Endothelial cell of umbilical vein (primary cell): ENCODE measurements around the gene SLC1A1.

Source experiments
- EZH2 ChIP-seq: IDR thresholded peaks from 2 replicates; pipeline ENCODE4 v1.6.1; 2012; ENCODE audit warnings: borderline replicate concordance, low read depth, mild to moderate bottlenecking, moderate library complexity, low read length, inconsistent platforms; ENCODE audit not compliant: severe bottlenecking
- JUN ChIP-seq: IDR thresholded peaks from 2 replicates; pipeline ENCODE4 v1.6.1; 2011; ENCODE audit warnings: borderline replicate concordance, low read depth; ENCODE audit not compliant: insufficient read length, insufficient read depth
- MAX ChIP-seq: IDR thresholded peaks from 2 replicates; pipeline ENCODE4 v1.6.1; 2011; ENCODE audit not compliant: insufficient read depth, insufficient read length
- POLR2A ChIP-seq: IDR thresholded peaks from 2 replicates; pipeline ENCODE4 v1.6.1; 2012; ENCODE audit warnings: low read depth, mild to moderate bottlenecking, control low read depth, low read length
- POLR2AphosphoS5 ChIP-seq: IDR thresholded peaks from 2 replicates; pipeline ENCODE4 v1.6.1; 2012; ENCODE audit warnings: low read depth, mild to moderate bottlenecking, control low read depth, low read length, moderate library complexity; ENCODE audit not compliant: insufficient read depth
- TF ChIP-seq, protein P1 (sequence below), 2 donors: IDR thresholded peaks; 1 replicate in 1 of 2; 2 replicates in 1 of 2; pipeline ENCODE4 v1.5.1; 2011; ENCODE audit warnings: low read length in 2 of 2, mild to moderate bottlenecking in 2 of 2, moderate library complexity in 2 of 2, control low read depth in 1 of 2, inconsistent platforms in 1 of 2, low read depth in 1 of 2; ENCODE audit not compliant: insufficient read depth in 1 of 2; ENCODE audit errors: extremely low read depth in 1 of 2

DNA sequence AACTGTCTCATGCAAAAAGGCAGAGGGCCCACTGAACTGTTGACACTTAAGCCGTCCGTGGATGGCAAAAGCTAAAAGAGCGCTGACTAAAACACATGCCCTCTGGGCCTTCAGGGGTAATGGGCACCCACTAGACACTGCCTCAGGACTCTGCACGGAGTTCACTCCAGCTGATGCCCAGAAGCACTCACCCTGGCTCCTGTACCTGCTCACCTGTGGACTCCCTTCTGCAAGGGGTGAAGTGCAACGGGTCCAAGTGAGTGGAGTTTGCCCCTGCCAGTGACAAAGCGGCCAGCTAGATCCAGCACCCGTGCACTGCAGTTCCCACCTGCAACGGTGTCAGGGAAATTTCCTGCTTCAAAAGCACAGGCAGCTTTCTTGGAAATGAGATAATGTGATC, 50.2 kb downstream of the SLC1A1 start:
- TF ChIP-seq MAX (no peak), POLR2A (no peak), POLR2AphosphoS5 (no peak), JUN (no peak), EZH2 (no peak)
- TF ChIP-seq, protein P1, sequence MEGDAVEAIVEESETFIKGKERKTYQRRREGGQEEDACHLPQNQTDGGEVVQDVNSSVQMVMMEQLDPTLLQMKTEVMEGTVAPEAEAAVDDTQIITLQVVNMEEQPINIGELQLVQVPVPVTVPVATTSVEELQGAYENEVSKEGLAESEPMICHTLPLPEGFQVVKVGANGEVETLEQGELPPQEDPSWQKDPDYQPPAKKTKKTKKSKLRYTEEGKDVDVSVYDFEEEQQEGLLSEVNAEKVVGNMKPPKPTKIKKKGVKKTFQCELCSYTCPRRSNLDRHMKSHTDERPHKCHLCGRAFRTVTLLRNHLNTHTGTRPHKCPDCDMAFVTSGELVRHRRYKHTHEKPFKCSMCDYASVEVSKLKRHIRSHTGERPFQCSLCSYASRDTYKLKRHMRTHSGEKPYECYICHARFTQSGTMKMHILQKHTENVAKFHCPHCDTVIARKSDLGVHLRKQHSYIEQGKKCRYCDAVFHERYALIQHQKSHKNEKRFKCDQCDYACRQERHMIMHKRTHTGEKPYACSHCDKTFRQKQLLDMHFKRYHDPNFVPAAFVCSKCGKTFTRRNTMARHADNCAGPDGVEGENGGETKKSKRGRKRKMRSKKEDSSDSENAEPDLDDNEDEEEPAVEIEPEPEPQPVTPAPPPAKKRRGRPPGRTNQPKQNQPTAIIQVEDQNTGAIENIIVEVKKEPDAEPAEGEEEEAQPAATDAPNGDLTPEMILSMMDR (IDR thresholded peaks at IDR 0.05; ENCODE audit: extremely low read depth in 1 of 2, insufficient read depth in 1 of 2, low read depth in 1 of 2, low read length in 2 of 2) = no peak
